Measurements from ENCODE around the gene CAMKK2. TPM values are rescaled to one million over a fixed set of nuclear protein-coding genes. Genes with fewer than 3 reads are reported as not detected.
A peak's percentile ranks its signal among the peaks of the same experiment; 100 is the strongest.
"Not testable (repeated sequence)": the region's sequence is repeated elsewhere in the genome, so short reads cannot be mapped to it uniquely, and the experiment has no call there.

CAMKK2 gene
- total and polyA plus RNA-seq, 8 donors, result 36.4 to 47.8 (median 44.4) TPM

GRCh38 chr12:121299662-121300061 lies 3.2 kb upstream of the CAMKK2 start:
- H3K36me3 ChIP-seq, result no peaks in the 10 kb centered on the region

GRCh38 chr12:121298411-121298810 lies 1.9 kb upstream of the CAMKK2 start:
- H3K27ac ChIP-seq; H3K4me3 ChIP-seq; ATAC-seq; H3K27me3 ChIP-seq; DNase-seq; H3K9me3 ChIP-seq; intact Hi-C loops (cut with DNase I); H3K36me3 ChIP-seq: not testable (repeated sequence)
- peaks cover 18 to 60% of the 10 kb centered on the region in 2 donors for H3K4me1 ChIP-seq

More at GRCh38 chr12:121299662-121300061, 3.2 kb upstream of the CAMKK2 start:
- Histone ChIP-seq H3K4me3 (no peak overlapping the region), H3K27me3 (no peaks in the 10 kb centered on the region), H3K27ac (peak overlapping the region in 1 of 2 donors; percentile 57), H3K9me3 (no peaks in the 10 kb centered on the region), H3K4me1 (peaks cover 15 to 48% of the 10 kb centered on the region in 2 donors)
- DNase-seq (no peak), ATAC-seq (no peak)
- intact Hi-C loops (cut with DNase I), result no loop called here
- TF ChIP-seq CTCF (IDR thresholded peaks at IDR 0.05), result no peak

- intact Hi-C loops (cut with DNase I), result no loop called here
- no peak for TF ChIP-seq CTCF (IDR thresholded peaks at IDR 0.05)
- H3K9me3 ChIP-seq, result no peaks in the 10 kb centered on the region
- H3K27ac ChIP-seq, result peak overlapping the region; percentile 88 to 89
- DNase-seq, result no peak
- no peaks in the 10 kb centered on the region for H3K27me3 ChIP-seq
- peak; percentile 37 for ATAC-seq
- H3K4me1 ChIP-seq, result peaks cover 18 to 67% of the 10 kb centered on the region in 2 donors
- peak overlapping the region; percentile 97 to 99 for H3K4me3 ChIP-seq
- no peaks in the 10 kb centered on the region for H3K36me3 ChIP-seq
Observed at GRCh38 chr12:121297435-121297991, 1.0 kb upstream of the CAMKK2 start.

- H3K9me3 ChIP-seq, result no peaks in the 10 kb centered on the region
- ATAC-seq, result peak; percentile 20
- intact Hi-C loops (cut with DNase I), result no loop called here
- H3K36me3 ChIP-seq, result peaks cover 0 to 12% of the 10 kb centered on the region in 2 donors
- H3K4me3 ChIP-seq, result peak overlapping the region; percentile 98 to 99
- peak in 1 of 4 donors; percentile 89 for DNase-seq
- no peaks in the 10 kb centered on the region for H3K27me3 ChIP-seq
- H3K27ac ChIP-seq, result peak overlapping the region; percentile 86 to 88
- no peak for TF ChIP-seq CTCF (IDR thresholded peaks at IDR 0.05)
- H3K4me1 ChIP-seq, result peaks cover 18 to 71% of the 10 kb centered on the region in 2 donors
Observed at GRCh38 chr12:121295746-121296617, 527 bp downstream of the CAMKK2 start.

- Histone ChIP-seq H3K4me3 (peak overlapping the region; percentile 98 to 99), H3K36me3 (peaks cover 0 to 17% of the 10 kb centered on the region in 2 donors), H3K4me1 (peaks cover 18 to 75% of the 10 kb centered on the region in 2 donors), H3K27ac (peak overlapping the region in 1 of 2 donors; percentile 88), H3K27me3 (no peaks in the 10 kb centered on the region), H3K9me3 (no peaks in the 10 kb centered on the region)
- intact Hi-C loops (cut with DNase I), result no loop called here
- DNase-seq (no peak), ATAC-seq (no peak)
- no peak for TF ChIP-seq CTCF (IDR thresholded peaks at IDR 0.05)
Observed at GRCh38 chr12:121295116-121295745, 1.3 kb downstream of the CAMKK2 start.

Data from left lung (tissue), 10 donors.